Prostate gland (tissue), 2 donors: ENCODE results near the gene CHCHD10.

ENCODE experiments used
- CTCF ChIP-seq, 4 experiments: fragments of 200-600 bp in 2 of 4; fragments of 450-650 bp in 2 of 4; sonication (generic) in 2 of 4; IDR thresholded peaks; 1 replicate in 3 of 4; 2 replicates in 1 of 4; pipeline ENCODE4 v1.5.1; 2016 to 2019; ENCODE audit warnings: antibody characterized with exemption in 4 of 4, mild to moderate bottlenecking in 2 of 4, moderate library complexity in 2 of 4
- POLR2A ChIP-seq: fragments of 450-650 bp; IDR thresholded peaks from one replicate; pipeline ENCODE4 v1.6.1; 2016; ENCODE audit warnings: antibody characterized with exemption, mild to moderate bottlenecking
- POLR2AphosphoS5 ChIP-seq: sonication (generic); formaldehyde crosslinking; IDR thresholded peaks from one replicate; pipeline ENCODE4 v1.6.1; 2017; ENCODE audit warnings: antibody characterized with exemption

- TF ChIP-seq CTCF (IDR thresholded peaks at IDR 0.05), result no peak
- TF ChIP-seq POLR2AphosphoS5, result no peak
- TF ChIP-seq POLR2A, result no peak
Measured at GRCh38 chr22:23745791-23746190, 22.0 kb downstream of the CHCHD10 start.
